Natural killer cell (primary cell): ENCODE results near the gene MORF4L1. TPM values are rescaled to one million over a fixed set of nuclear protein-coding genes. Genes with fewer than 3 reads are reported as not detected.
"Not testable (repeated sequence)": the region's sequence is repeated elsewhere in the genome, so short reads cannot be mapped to it uniquely, and the experiment has no call there.

ENCODE experiments used
- ATAC-seq, 3 donors: fragments of 150-1000 bp in 2 of 3; fragments of 200-7000 bp in 1 of 3; cut with Tn5 transposase; 1 replicate in 1 of 3; 2 replicates in 2 of 3; pipeline ENCODE4 v1.10.0; 2021; ENCODE audit warnings: mild to moderate bottlenecking in 2 of 3, moderate library complexity in 2 of 3
- DNase-seq, 2 donors: peaks; one replicate each; pipeline versions ENCODE4 v3.0.0 to v3.0.0-alpha.2; 2013 to 2021; ENCODE audit warnings: mixed read lengths in 1 of 2
- H3K27ac ChIP-seq: one replicate; pipeline ENCODE4 v1.5.1; 2013; ENCODE audit warnings: mild to moderate bottlenecking, low read length
- H3K27me3 ChIP-seq: one replicate; pipeline ENCODE4 v1.6.1; 2013; ENCODE audit warnings: low read length; ENCODE audit not compliant: control insufficient read depth, insufficient read depth
- H3K36me3 ChIP-seq: one replicate; pipeline ENCODE4 v1.6.1; 2013; ENCODE audit warnings: low read length; ENCODE audit not compliant: control insufficient read depth, insufficient read depth
- H3K4me1 ChIP-seq: one replicate; pipeline ENCODE4 v1.6.1; 2013; ENCODE audit warnings: low read length; ENCODE audit not compliant: control insufficient read depth, insufficient read depth
- H3K4me3 ChIP-seq: one replicate; pipeline ENCODE4 v1.5.1; 2013; ENCODE audit warnings: low read length
- H3K9me3 ChIP-seq: one replicate; pipeline ENCODE4 v1.6.1; 2013; ENCODE audit warnings: low read length; ENCODE audit not compliant: control insufficient read depth, insufficient read depth
- H3K27ac Mint-ChIP-seq, 2 donors: one replicate each; pipeline ENCODE4 v1.8.0; 2022; ENCODE audit warnings: mild to moderate bottlenecking in 2 of 2, mixed read lengths in 2 of 2, moderate library complexity in 1 of 2
- H3K27me3 Mint-ChIP-seq, 2 donors: one replicate each; pipeline ENCODE4 v1.8.0; 2022; ENCODE audit warnings: low read depth in 2 of 2, mixed read lengths in 2 of 2
- H3K36me3 Mint-ChIP-seq: one replicate; pipeline ENCODE4 v1.8.0; 2022; ENCODE audit warnings: mixed read lengths
- H3K4me1 Mint-ChIP-seq, 2 donors: one replicate each; pipeline ENCODE4 v1.8.0; 2022; ENCODE audit warnings: mixed read lengths in 2 of 2
- H3K4me3 Mint-ChIP-seq: one replicate; pipeline ENCODE4 v1.8.0; 2022; ENCODE audit warnings: mild to moderate bottlenecking, moderate library complexity, mixed read lengths
- H3K9me3 Mint-ChIP-seq, 2 donors: one replicate each; pipeline ENCODE4 v1.8.0; 2022; ENCODE audit warnings: mixed read lengths in 2 of 2
- WGBS: methylation state at CpG from one replicate; pipeline ENCODE4 v1.1.7; 2013; ENCODE audit warnings: missing lambda C conversion rate; ENCODE audit not compliant: insufficient coverage; 5-methylcytosine and 5-hydroxymethylcytosine counted together
- intact Hi-C: fragments of 100-400 bp; cut with micrococcal nuclease; formaldehyde crosslinking; loops from one replicate; pipeline ENCODE4 v1.14.2; 2022
- total RNA-seq, 4 donors: library from RNA; stranded (reverse); fragments of 120-200 nt in 1 of 4; gene quantifications; one replicate each; pipeline versions ENCODE4 v1.2.3 to v1.2.4, GENCODE V29; 2013 to 2022
- TF ChIP-seq, protein P1 (sequence below): fragments of 200-600 bp; IDR thresholded peaks from one replicate; pipeline ENCODE4 v1.8.0; 2022; ENCODE audit warnings: antibody characterized with exemption

The MORF4L1 gene
- total RNA-seq, 3 donors from 2014 or later (not counting 1 experiment from before 2014, with no cell fraction given), result 316 to 348 (median 329) TPM

DNA sequence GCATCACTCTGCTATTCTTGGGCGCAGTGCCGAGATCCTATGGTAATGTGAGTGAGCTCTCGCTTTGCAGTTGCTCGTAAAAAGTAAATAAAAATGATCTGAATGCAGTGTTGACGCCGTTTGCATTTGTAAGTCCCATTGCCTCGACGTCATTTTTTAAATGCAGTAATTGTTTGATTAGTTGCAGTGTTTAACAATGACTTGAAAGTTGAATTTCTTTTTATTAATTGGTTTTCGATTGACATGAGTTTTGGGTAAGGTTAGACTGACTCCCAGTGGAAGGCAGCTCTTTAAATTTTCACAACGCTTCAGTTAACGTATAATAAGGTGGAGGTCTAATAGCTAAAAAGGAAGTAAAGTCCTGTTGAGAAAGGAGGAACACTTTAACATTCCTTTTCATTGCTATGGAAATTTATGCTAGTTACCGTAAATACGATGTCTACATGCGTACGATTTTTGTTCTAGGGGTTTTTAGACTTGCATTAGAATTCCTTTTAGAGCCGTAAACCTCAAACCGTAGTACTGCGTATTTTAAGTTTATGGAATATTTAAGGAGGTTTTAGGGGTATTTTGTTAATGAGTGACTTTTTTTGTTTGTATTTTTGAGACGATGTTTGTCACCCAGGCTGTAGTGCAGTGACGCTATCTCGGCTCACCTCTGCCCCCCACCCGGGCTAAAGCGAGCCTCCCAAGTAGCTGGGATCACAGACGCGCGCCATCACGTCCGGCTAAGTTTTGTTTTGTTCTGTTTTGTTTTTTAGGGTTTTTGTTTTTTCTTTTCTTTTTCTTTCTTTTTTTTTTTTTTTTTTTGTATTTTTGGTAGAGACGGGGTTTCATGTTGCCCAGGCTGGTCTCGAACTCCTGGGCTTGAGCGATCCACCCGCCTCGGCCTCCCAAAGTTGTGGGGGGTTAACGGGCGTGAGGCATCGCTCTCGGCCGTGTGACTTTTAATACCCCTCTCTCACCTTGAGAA, 1.4 kb downstream of the MORF4L1 start:
- Mint-ChIP-seq H3K27me3 (no peaks in the 10 kb centered on the region), H3K27ac (peak overlapping the region; percentile 99 to 100), H3K9me3 (no peaks in the 10 kb centered on the region), H3K4me3 (peak overlapping the region; percentile 96), H3K4me1 (peaks cover 44 to 46% of the 10 kb centered on the region in 2 donors), H3K36me3 (peaks cover 6% of the 10 kb centered on the region)
- intact Hi-C loops, result loop anchor here (2.0 kb wide), 1 partner anchor 333 kb away; the partner anchor contains the start of gene PSMA4
- no peaks in the 10 kb centered on the region for H3K36me3 ChIP-seq
- TF ChIP-seq, protein P1, sequence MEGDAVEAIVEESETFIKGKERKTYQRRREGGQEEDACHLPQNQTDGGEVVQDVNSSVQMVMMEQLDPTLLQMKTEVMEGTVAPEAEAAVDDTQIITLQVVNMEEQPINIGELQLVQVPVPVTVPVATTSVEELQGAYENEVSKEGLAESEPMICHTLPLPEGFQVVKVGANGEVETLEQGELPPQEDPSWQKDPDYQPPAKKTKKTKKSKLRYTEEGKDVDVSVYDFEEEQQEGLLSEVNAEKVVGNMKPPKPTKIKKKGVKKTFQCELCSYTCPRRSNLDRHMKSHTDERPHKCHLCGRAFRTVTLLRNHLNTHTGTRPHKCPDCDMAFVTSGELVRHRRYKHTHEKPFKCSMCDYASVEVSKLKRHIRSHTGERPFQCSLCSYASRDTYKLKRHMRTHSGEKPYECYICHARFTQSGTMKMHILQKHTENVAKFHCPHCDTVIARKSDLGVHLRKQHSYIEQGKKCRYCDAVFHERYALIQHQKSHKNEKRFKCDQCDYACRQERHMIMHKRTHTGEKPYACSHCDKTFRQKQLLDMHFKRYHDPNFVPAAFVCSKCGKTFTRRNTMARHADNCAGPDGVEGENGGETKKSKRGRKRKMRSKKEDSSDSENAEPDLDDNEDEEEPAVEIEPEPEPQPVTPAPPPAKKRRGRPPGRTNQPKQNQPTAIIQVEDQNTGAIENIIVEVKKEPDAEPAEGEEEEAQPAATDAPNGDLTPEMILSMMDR, result no peak
- peak overlapping the region; percentile 92 for H3K4me3 ChIP-seq
- peak; percentile 33 to 63 for DNase-seq
- no peaks in the 10 kb centered on the region for H3K9me3 ChIP-seq
- no peaks in the 10 kb centered on the region for H3K27me3 ChIP-seq
- no peak for ATAC-seq
- peak overlapping the region; percentile 98 for H3K27ac ChIP-seq
- under 1% methylated on average over 23 of the region's 38 CpGs for WGBS
- H3K4me1 ChIP-seq, result peaks cover 35% of the 10 kb centered on the region

DNA sequence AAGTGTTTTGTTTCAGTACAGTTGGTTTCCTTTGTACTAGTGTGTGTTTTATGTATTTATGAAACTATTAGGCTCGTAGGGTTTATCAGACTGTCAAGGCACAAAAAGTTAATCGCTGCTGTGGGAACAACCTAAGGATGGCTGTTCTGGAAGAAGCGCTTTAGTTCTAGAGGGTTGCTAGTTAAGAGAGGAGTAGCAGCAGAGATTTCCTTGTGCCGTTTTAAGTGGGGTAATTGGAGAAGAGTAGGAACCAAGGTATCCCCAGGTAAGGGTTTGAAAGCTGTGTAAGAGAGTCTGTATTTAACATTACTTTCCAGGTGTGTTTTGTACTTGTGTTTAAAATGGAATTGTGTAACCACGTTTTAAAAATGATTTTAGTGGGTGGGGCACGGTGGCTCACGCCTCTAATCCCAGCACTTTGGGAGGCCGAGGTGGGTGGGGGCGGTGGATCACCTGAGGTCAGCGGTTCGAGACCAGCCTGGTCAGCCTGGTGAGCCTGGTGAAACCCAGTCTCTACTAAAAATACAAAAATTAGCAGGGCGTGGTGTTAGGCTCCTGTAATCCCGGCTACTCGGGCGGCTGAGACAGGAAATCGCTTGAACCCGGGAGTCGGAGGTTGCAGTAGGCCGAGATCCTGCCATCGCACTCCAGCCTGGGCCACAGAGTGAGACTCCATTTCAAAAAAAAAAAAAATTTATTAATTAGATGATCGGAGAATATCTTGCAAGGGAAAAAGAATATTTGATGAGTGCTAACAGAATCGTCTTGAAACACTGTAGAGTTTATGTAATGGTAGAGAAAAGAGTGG, 2.6 kb downstream of the MORF4L1 start:
- Histone ChIP-seq H3K27ac (peak overlapping the region; percentile 98), H3K4me3 (peak overlapping the region; percentile 92), H3K4me1 (peaks cover 40% of the 10 kb centered on the region), H3K36me3 (peaks cover 4% of the 10 kb centered on the region), H3K27me3 (no peaks in the 10 kb centered on the region), H3K9me3 (no peaks in the 10 kb centered on the region)
- Mint-ChIP-seq H3K27ac (peak overlapping the region; percentile 99 to 100), H3K4me1 (peaks cover 52 to 53% of the 10 kb centered on the region in 2 donors), H3K36me3 (peaks cover 6% of the 10 kb centered on the region), H3K27me3 (no peaks in the 10 kb centered on the region), H3K9me3 (no peaks in the 10 kb centered on the region), H3K4me3 (peak overlapping the region; percentile 96)
- TF ChIP-seq, protein P1, result no peak
- WGBS, result 59% methylated on average over 22 of the region's 22 CpGs
- DNase-seq, result peak in 1 of 2 donors; percentile 22
- no peak for ATAC-seq
- intact Hi-C loops, result no loop called here

DNA sequence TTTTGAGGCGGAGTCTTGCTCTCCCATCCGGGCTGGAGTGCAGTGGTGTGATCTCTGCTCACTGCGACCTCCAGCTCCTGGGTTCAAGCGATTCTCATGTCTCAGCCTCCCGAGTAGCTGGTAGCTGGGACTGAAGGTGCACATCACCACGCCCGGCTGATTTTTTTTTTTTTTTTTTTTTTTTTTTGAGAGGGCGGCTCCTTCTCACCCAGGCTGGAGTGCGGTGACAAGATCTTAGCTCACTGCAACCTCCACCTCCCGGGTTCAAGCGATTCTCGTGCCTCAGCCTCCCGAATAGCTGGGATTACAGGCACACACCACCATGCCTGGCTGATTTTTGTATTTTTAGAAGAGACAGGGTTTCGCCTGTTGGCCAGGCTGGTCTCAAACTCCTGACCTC, 4.3 kb downstream of the MORF4L1 start:
- Mint-ChIP-seq H3K27ac (peak overlapping the region; percentile 44 to 78), H3K4me3 (peak overlapping the region; percentile 67), H3K4me1 (peaks cover 65 to 66% of the 10 kb centered on the region in 2 donors)
- peak in 1 of 2 donors; percentile 34 for DNase-seq
- H3K27ac ChIP-seq, ATAC-seq, H3K27me3 ChIP-seq, intact Hi-C loops, H3K9me3 Mint-ChIP-seq, H3K27me3 Mint-ChIP-seq, H3K9me3 ChIP-seq, H3K36me3 Mint-ChIP-seq, H3K4me3 ChIP-seq: not testable (repeated sequence)
- 45% methylated on average over 11 of the region's 14 CpGs for WGBS
- peaks cover 39% of the 10 kb centered on the region for H3K4me1 ChIP-seq
- H3K36me3 ChIP-seq, result peaks cover 17% of the 10 kb centered on the region

DNA sequence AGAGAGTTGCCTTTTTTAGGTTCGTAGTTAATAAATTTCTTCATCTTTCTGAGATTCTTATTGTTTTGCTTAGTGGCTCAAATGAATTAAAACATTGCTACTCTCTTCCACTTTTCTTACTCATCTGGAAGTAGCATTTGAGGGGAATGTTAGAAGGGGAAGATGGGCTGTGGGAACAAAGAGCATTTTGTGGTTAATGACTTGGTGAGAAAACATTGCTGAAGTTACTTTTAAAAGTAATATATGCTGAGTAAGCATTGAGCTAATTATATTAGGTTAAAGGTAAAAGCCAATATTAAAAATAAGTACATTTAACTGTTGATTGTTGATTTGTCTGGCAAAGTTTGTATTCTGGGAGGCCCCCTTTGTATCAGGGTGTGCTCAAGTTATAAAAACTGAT, 5.7 kb downstream of the MORF4L1 start:
- Mint-ChIP-seq H3K27me3 (no peaks in the 10 kb centered on the region), H3K27ac (peak overlapping the region; percentile 71 to 78), H3K4me1 (peaks cover 60 to 76% of the 10 kb centered on the region in 2 donors), H3K4me3 (peak overlapping the region; percentile 67), H3K9me3 (no peaks in the 10 kb centered on the region), H3K36me3 (no peaks in the 10 kb centered on the region)
- Histone ChIP-seq H3K27me3 (no peaks in the 10 kb centered on the region), H3K9me3 (no peaks in the 10 kb centered on the region), H3K4me1 (peaks cover 33% of the 10 kb centered on the region), H3K36me3 (peaks cover 24% of the 10 kb centered on the region), H3K4me3 (no peak overlapping the region), H3K27ac (no peak overlapping the region)
- TF ChIP-seq, protein P1, result no peak
- no peak for ATAC-seq
- intact Hi-C loops, result no loop called here
- WGBS, result no CpG with 5 or more reads among the region's 1 CpG
- DNase-seq, result no peak
